ENCODE results near the gene BMP6. TPM values are rescaled to one million over a fixed set of nuclear protein-coding genes. Genes with fewer than 3 reads are reported as not detected.
"Not testable (repeated sequence)": the region's sequence is repeated elsewhere in the genome, so short reads cannot be mapped to it uniquely, and the experiment has no call there.

BMP6 gene
- total RNA-seq, 2 donors from 2014 or later = 0.65 to 2.2 TPM

GRCh38 chr6:7897461-7898192 lies 171.7 kb downstream of the BMP6 start:
- DNase-seq (no peak), ATAC-seq (replicated peaks in 1 of 2) (no peak)
- no peaks in the 10 kb centered on the region for H3K9me3 Mint-ChIP-seq
- H3K27ac Mint-ChIP-seq = no peak overlapping the region
- H3K4me1 Mint-ChIP-seq (ENCODE audit: low read depth) = no peaks in the 10 kb centered on the region
- peaks cover 2 to 22% of the 10 kb centered on the region in 2 donors for H3K36me3 Mint-ChIP-seq (ENCODE audit: insufficient read depth in 2 of 2)
- H3K27me3 Mint-ChIP-seq (ENCODE audit: low read depth) = no peaks in the 10 kb centered on the region
- no peak overlapping the region for H3K4me3 Mint-ChIP-seq

DNA sequence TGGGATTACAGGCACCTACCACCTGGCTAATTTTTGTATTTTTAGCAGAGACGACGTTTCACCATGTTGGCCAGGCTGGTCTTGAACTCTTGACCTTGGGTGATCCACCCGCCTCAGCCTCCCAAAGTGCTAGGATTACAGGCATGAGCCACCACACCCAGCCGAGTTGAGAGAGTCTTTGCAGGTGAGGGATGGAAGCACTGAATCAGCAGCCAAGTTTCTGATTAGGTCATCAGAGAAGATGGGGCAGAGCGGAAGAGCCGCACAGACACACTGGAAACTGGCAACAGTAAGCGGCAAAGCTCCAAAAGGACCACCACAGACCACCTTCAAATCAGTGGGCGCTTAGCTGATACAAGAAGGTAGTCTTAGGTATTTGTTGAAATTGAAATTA lies 172.3 kb downstream of the BMP6 start:
- H3K9me3 Mint-ChIP-seq; H3K4me1 Mint-ChIP-seq (ENCODE audit: low read depth); ATAC-seq (replicated peaks in 1 of 2); H3K27ac Mint-ChIP-seq; H3K4me3 Mint-ChIP-seq; H3K27me3 Mint-ChIP-seq (ENCODE audit: low read depth); DNase-seq: not testable (repeated sequence)
- peaks cover 2 to 22% of the 10 kb centered on the region in 2 donors for H3K36me3 Mint-ChIP-seq (ENCODE audit: insufficient read depth in 2 of 2)

DNA sequence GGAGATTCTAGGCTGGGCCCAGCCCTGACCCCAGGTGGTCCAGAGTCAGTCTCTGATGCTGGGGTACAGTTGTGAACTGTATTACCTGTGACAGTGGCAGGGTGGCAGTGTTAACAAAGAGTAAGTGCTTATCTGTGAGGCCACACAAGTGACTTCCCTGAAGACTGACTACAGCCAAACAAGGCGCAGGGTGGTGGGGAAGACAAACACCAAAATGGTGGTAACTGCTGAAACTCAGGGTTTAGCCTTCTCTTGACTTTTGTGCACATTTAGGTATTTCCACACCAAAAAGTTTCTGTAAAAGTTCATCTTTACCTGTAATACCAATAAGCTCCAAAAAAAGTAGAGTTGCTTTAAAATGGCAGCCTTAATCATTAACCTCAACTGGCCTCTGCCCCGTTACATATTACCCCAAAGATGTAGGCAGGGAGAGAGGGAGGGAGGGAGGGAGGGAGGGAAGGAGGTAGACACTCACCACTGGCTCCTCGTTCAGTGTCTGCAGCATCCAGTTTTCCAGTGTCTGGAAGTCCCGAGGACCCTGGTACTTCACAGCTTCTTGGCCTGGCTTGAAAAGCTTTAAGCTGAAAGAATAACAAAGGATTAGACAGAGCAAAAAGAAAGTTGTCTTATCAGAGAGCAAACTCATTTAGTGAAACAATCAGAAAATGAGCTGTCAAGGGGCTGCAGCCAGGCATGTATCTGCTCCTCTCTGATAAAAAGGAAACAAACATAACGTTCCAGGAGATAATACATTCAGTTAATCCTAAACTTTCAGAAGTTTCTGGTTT lies 173.4 kb downstream of the BMP6 start:
- Mint-ChIP-seq H3K27ac (no peak overlapping the region), H3K4me3 (no peak overlapping the region), H3K36me3 (ENCODE audit: insufficient read depth in 2 of 2) (peaks cover 2 to 16% of the 10 kb centered on the region in 2 donors), H3K4me1 (ENCODE audit: low read depth) (no peaks in the 10 kb centered on the region), H3K9me3 (no peaks in the 10 kb centered on the region), H3K27me3 (ENCODE audit: low read depth) (no peaks in the 10 kb centered on the region)
- DNase-seq (no peak), ATAC-seq (replicated peaks in 1 of 2) (no peak)

- no peaks in the 10 kb centered on the region for H3K27me3 Mint-ChIP-seq (ENCODE audit: low read depth)
- H3K4me1 Mint-ChIP-seq (ENCODE audit: low read depth) = no peaks in the 10 kb centered on the region
- ATAC-seq (replicated peaks in 1 of 2) = no peak
- H3K27ac Mint-ChIP-seq = no peak overlapping the region
- H3K9me3 Mint-ChIP-seq = no peaks in the 10 kb centered on the region
- DNase-seq = no peak
- H3K4me3 Mint-ChIP-seq = no peak overlapping the region
- peaks cover 3 to 16% of the 10 kb centered on the region in 2 donors for H3K36me3 Mint-ChIP-seq (ENCODE audit: insufficient read depth in 2 of 2)
These were observed 174.0 kb downstream of the BMP6 start for GRCh38 chr6:7899889-7900213.

- H3K27ac Mint-ChIP-seq = no peak overlapping the region
- no peaks in the 10 kb centered on the region for H3K9me3 Mint-ChIP-seq
- no peaks in the 10 kb centered on the region for H3K4me1 Mint-ChIP-seq (ENCODE audit: low read depth)
- no peak for DNase-seq
- ATAC-seq (replicated peaks in 1 of 2) = no peak
- H3K4me3 Mint-ChIP-seq = no peak overlapping the region
- peaks cover 6 to 19% of the 10 kb centered on the region in 2 donors for H3K36me3 Mint-ChIP-seq (ENCODE audit: insufficient read depth in 2 of 2)
- no peaks in the 10 kb centered on the region for H3K27me3 Mint-ChIP-seq (ENCODE audit: low read depth)
These were observed 174.7 kb downstream of the BMP6 start for GRCh38 chr6:7900621-7901020.

- H3K4me3 Mint-ChIP-seq = no peak overlapping the region
- no peaks in the 10 kb centered on the region for H3K4me1 Mint-ChIP-seq (ENCODE audit: low read depth)
- peaks cover 6 to 15% of the 10 kb centered on the region in 2 donors for H3K36me3 Mint-ChIP-seq (ENCODE audit: insufficient read depth in 2 of 2)
- H3K27ac Mint-ChIP-seq = peak overlapping the region; percentile 54
- H3K9me3 Mint-ChIP-seq = no peaks in the 10 kb centered on the region
- ATAC-seq (replicated peaks in 1 of 2) (no peak), DNase-seq (no peak)
- H3K27me3 Mint-ChIP-seq (ENCODE audit: low read depth) = no peaks in the 10 kb centered on the region
These were observed 175.2 kb downstream of the BMP6 start for GRCh38 chr6:7901056-7901455.

DNA sequence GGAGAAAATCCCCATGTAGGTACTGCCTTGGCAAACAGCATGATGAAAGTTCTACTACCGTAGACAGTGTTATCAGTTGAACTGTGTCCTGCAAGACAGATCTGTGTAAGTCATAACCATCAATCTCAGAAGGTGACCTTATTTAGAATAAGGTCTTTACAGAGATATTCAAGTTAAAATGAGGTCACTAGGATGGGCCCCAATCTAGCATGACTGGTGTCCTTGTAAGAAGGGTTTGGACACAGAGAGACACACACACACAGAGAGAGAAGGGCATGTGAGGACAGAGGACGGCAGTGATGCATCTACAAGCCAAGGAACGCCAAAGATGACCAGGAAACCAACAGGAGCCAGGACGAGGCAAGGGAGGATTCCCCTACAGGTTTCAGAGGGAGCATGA lies 175.9 kb downstream of the BMP6 start:
- H3K36me3 Mint-ChIP-seq (ENCODE audit: insufficient read depth in 2 of 2) = peaks cover 6 to 14% of the 10 kb centered on the region in 2 donors
- no peak for ATAC-seq (replicated peaks in 1 of 2)
- H3K27ac Mint-ChIP-seq = no peak overlapping the region
- no peak overlapping the region for H3K4me3 Mint-ChIP-seq
- no peaks in the 10 kb centered on the region for H3K4me1 Mint-ChIP-seq (ENCODE audit: low read depth)
- no peaks in the 10 kb centered on the region for H3K9me3 Mint-ChIP-seq
- H3K27me3 Mint-ChIP-seq (ENCODE audit: low read depth) = no peaks in the 10 kb centered on the region
- no peak for DNase-seq

- Mint-ChIP-seq H3K27ac (no peak overlapping the region), H3K27me3 (ENCODE audit: low read depth) (no peaks in the 10 kb centered on the region), H3K36me3 (ENCODE audit: insufficient read depth in 2 of 2) (peaks cover 6 to 14% of the 10 kb centered on the region in 2 donors), H3K4me3 (no peak overlapping the region), H3K4me1 (ENCODE audit: low read depth) (no peaks in the 10 kb centered on the region), H3K9me3 (no peaks in the 10 kb centered on the region)
- ATAC-seq (replicated peaks in 1 of 2) (no peak), DNase-seq (no peak)
These were observed 176.3 kb downstream of the BMP6 start for GRCh38 chr6:7902221-7902620.

- peaks cover 5 to 12% of the 10 kb centered on the region in 2 donors for H3K36me3 Mint-ChIP-seq (ENCODE audit: insufficient read depth in 2 of 2)
- peaks cover 6% of the 10 kb centered on the region for H3K4me1 Mint-ChIP-seq (ENCODE audit: low read depth)
- H3K27ac Mint-ChIP-seq = no peak overlapping the region
- H3K9me3 Mint-ChIP-seq = no peaks in the 10 kb centered on the region
- DNase-seq = no peak
- ATAC-seq (replicated peaks in 1 of 2) = no peak
- H3K4me3 Mint-ChIP-seq = no peak overlapping the region
- H3K27me3 Mint-ChIP-seq (ENCODE audit: low read depth) = no peaks in the 10 kb centered on the region
These were observed 177.0 kb downstream of the BMP6 start for GRCh38 chr6:7902867-7903266.

DNA sequence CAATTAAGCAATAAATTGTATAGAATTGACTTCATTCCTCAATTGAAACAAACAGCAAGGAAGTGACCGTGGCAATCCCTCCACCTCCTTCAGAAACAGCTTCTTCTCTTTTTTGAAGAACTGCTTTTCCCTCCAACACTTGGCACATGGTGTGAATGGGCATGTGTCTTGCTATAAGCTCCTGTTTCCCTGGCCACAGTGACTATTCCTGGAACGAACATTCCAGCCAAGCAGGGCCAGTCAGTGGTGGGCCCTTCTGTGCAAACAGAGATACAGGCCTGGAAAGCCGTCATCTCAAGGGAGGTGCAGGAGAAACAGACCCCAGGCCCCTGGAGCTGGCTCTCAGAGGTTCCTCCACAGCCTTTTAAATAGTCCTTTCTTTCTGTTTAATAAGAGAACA lies 177.8 kb downstream of the BMP6 start:
- H3K9me3 Mint-ChIP-seq = no peaks in the 10 kb centered on the region
- peaks cover 10% of the 10 kb centered on the region for H3K4me1 Mint-ChIP-seq (ENCODE audit: low read depth)
- DNase-seq = no peak
- H3K27ac Mint-ChIP-seq = no peak overlapping the region
- no peaks in the 10 kb centered on the region for H3K27me3 Mint-ChIP-seq (ENCODE audit: low read depth)
- peaks cover 5 to 10% of the 10 kb centered on the region in 2 donors for H3K36me3 Mint-ChIP-seq (ENCODE audit: insufficient read depth in 2 of 2)
- no peak overlapping the region for H3K4me3 Mint-ChIP-seq
- ATAC-seq (replicated peaks in 1 of 2) = no peak

GRCh38 chr6:7904654-7905319 lies 178.9 kb downstream of the BMP6 start:
- H3K36me3 Mint-ChIP-seq (ENCODE audit: insufficient read depth in 2 of 2) = peaks cover 5 to 8% of the 10 kb centered on the region in 2 donors
- no peak for ATAC-seq (replicated peaks in 1 of 2)
- no peak for DNase-seq
- H3K4me3 Mint-ChIP-seq = no peak overlapping the region
- no peak overlapping the region for H3K27ac Mint-ChIP-seq
- H3K27me3 Mint-ChIP-seq (ENCODE audit: low read depth) = no peaks in the 10 kb centered on the region
- no peaks in the 10 kb centered on the region for H3K9me3 Mint-ChIP-seq
- peaks cover 20% of the 10 kb centered on the region for H3K4me1 Mint-ChIP-seq (ENCODE audit: low read depth)

DNA sequence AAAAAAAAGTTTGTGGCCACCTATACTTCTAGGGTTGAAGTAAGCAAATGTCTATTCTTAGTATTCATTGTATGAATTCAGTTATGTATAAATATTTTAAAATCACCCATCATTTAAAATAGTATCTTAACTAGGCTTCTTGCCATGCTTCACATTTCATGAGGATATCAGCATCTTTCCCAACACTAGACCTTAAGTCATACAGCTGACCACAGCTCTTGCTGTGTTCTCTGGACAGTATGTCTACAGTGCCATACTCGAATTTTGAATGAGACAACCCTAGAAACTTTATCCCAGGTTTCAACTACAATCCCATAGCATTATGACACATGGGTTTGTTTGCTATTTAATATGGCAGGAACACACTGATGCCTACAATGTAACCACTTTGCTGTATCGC lies 179.5 kb downstream of the BMP6 start:
- DNase-seq (no peak), ATAC-seq (replicated peaks in 1 of 2) (no peak)
- Mint-ChIP-seq H3K36me3 (ENCODE audit: insufficient read depth in 2 of 2) (peaks cover 5 to 8% of the 10 kb centered on the region in 2 donors), H3K9me3 (no peaks in the 10 kb centered on the region), H3K4me1 (ENCODE audit: low read depth) (peaks cover 20% of the 10 kb centered on the region), H3K4me3 (no peak overlapping the region), H3K27me3 (ENCODE audit: low read depth) (no peaks in the 10 kb centered on the region), H3K27ac (no peak overlapping the region)

DNA sequence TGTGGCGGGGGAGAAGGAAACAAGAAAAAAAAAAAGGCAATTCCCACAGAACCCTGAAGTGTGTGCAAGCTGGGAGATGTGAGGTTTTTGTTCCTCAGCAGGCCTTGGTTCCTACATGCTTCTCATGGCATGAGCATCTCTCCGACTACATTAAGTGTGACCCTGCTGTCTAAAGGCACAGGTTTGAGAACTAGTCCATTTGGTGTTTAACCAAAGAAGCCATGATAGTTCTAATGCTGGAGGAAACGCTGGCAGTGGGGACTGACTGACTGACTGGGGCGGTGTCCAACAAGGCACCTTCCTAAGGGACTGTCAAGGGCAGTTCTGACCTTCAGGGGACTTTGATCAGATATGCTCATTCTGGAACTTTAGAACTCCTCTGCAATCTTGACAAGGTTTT lies 180.8 kb downstream of the BMP6 start:
- no peak overlapping the region for H3K4me3 Mint-ChIP-seq
- H3K36me3 Mint-ChIP-seq (ENCODE audit: insufficient read depth in 2 of 2) = peaks cover 5 to 8% of the 10 kb centered on the region in 2 donors
- DNase-seq = no peak
- no peak for ATAC-seq (replicated peaks in 1 of 2)
- H3K4me1 Mint-ChIP-seq (ENCODE audit: low read depth) = peaks cover 20% of the 10 kb centered on the region
- no peaks in the 10 kb centered on the region for H3K9me3 Mint-ChIP-seq
- no peaks in the 10 kb centered on the region for H3K27me3 Mint-ChIP-seq (ENCODE audit: low read depth)
- H3K27ac Mint-ChIP-seq = no peak overlapping the region
